IPS-NIHi7 (cell line): Measurements from ENCODE around the gene NDUFV1.
"Not testable (repeated sequence)": the region's sequence is repeated elsewhere in the genome, so short reads cannot be mapped to it uniquely, and the experiment has no call there.

Experiments
- DNase-seq: peaks from one replicate; pipeline ENCODE4 v3.0.0; 2012; ENCODE audit warnings: mixed read lengths; ENCODE audit errors: extremely low spot score

NDUFV1 gene

GRCh38 chr11:67606492-67607295 lies at the start of gene NDUFV1:
NDUFV1 (plus strand) TSS chr11:67606936; CDS start chr11:67607005, 69 bp downstream.
- peak; percentile 91 for DNase-seq

- no peak for DNase-seq
Observed at GRCh38 chr11:67558084-67558772, 48.5 kb upstream of the NDUFV1 start.

GRCh38 chr11:67561971-67562619 lies 44.6 kb upstream of the NDUFV1 start:
- DNase-seq = no peak

GRCh38 chr11:67562963-67563704 lies 43.6 kb upstream of the NDUFV1 start:
- DNase-seq = no peak

GRCh38 chr11:67563705-67564114 lies 43.0 kb upstream of the NDUFV1 start:
- not testable (repeated sequence) for DNase-seq

- no peak for DNase-seq
Observed at GRCh38 chr11:67564230-67564629, 42.5 kb upstream of the NDUFV1 start.

GRCh38 chr11:67571443-67571842 lies 35.3 kb upstream of the NDUFV1 start:
- no peak for DNase-seq

- no peak for DNase-seq
Observed at GRCh38 chr11:67572305-67572704, 34.4 kb upstream of the NDUFV1 start.

- DNase-seq = peak; percentile 35
Observed at GRCh38 chr11:67572747-67573419, 33.9 kb upstream of the NDUFV1 start.

- DNase-seq = no peak
Observed at GRCh38 chr11:67574938-67575337, 31.8 kb upstream of the NDUFV1 start.

GRCh38 chr11:67576735-67577475 lies 29.8 kb upstream of the NDUFV1 start:
- DNase-seq = peak; percentile 45

GRCh38 chr11:67577951-67578350 lies 28.8 kb upstream of the NDUFV1 start:
- DNase-seq = no peak

- DNase-seq = no peak
Observed at GRCh38 chr11:67581469-67581868, 25.3 kb upstream of the NDUFV1 start.

- DNase-seq = no peak
Observed at GRCh38 chr11:67582011-67582410, 24.7 kb upstream of the NDUFV1 start.

- DNase-seq = peak; percentile 95
Observed at GRCh38 chr11:67583247-67584204, 23.2 kb upstream of the NDUFV1 start, which contains the start of gene GSTP1. GSTP1 (plus strand) TSS chr11:67583812; CDS start chr11:67583844, 32 bp downstream.

GRCh38 chr11:67584205-67584880 lies 22.4 kb upstream of the NDUFV1 start:
- peak; percentile 32 for DNase-seq

- no peak for DNase-seq
Observed at GRCh38 chr11:67584881-67585873, 21.6 kb upstream of the NDUFV1 start.
